Neural crest cell (in vitro differentiated cells): Measurements from ENCODE around the gene MRM2. TPM values are rescaled to one million over a fixed set of nuclear protein-coding genes. Genes with fewer than 3 reads are reported as not detected.

Experiments
- DNase-seq: peaks from one replicate; pipeline ENCODE4 v3.0.0; 2021; ENCODE audit warnings: low read depth, mixed read lengths, low spot score
- H3K27ac Mint-ChIP-seq: one replicate; pipeline ENCODE4 v1.8.0; 2021; ENCODE audit warnings: mild to moderate bottlenecking, mixed read lengths; ENCODE audit not compliant: unreplicated experiment
- H3K27me3 Mint-ChIP-seq: 2 replicates; pipeline ENCODE4 v1.8.0; 2021; ENCODE audit warnings: low read depth, mild to moderate bottlenecking, mixed read lengths
- H3K36me3 Mint-ChIP-seq: 2 replicates; pipeline ENCODE4 v1.8.0; 2021; ENCODE audit warnings: low read depth, mild to moderate bottlenecking, mixed read lengths
- H3K4me1 Mint-ChIP-seq: 2 replicates; pipeline ENCODE4 v1.8.0; 2021; ENCODE audit warnings: mixed read lengths
- H3K4me3 Mint-ChIP-seq: one replicate; pipeline ENCODE4 v1.8.0; 2021; ENCODE audit warnings: mild to moderate bottlenecking, mixed read lengths
- H3K9me3 Mint-ChIP-seq: 2 replicates; pipeline ENCODE4 v1.8.0; 2021; ENCODE audit warnings: mixed read lengths
- CTCF ChIP-seq: fragments of 200-600 bp; sonication (generic); conservative IDR thresholded peaks from 2 replicates; pipeline ENCODE4 v1.5.0; 2021; ENCODE audit warnings: antibody characterized with exemption, mild to moderate bottlenecking
- total RNA-seq: library from RNA; stranded (reverse); gene quantifications from 2 replicates; pipeline ENCODE4 v1.2.1, GENCODE V29; 2021

The MRM2 gene
- total RNA-seq, 1 donor from 2014 or later, result 48.5 TPM

- no peak for DNase-seq
- Mint-ChIP-seq H3K9me3 (no peaks in the 10 kb centered on the region), H3K27me3 (no peaks in the 10 kb centered on the region), H3K27ac (no peak overlapping the region), H3K4me1 (no peaks in the 10 kb centered on the region), H3K4me3 (no peak overlapping the region), H3K36me3 (peaks cover 3% of the 10 kb centered on the region)
- no peak for TF ChIP-seq CTCF
Observed at GRCh38 chr7:2258661-2259365, 16.8 kb upstream of the MRM2 start.

GRCh38 chr7:2257651-2258050 lies 15.6 kb upstream of the MRM2 start:
- Mint-ChIP-seq H3K27me3 (no peaks in the 10 kb centered on the region), H3K4me3 (no peak overlapping the region), H3K27ac (peak overlapping the region; percentile 50), H3K4me1 (no peaks in the 10 kb centered on the region), H3K36me3 (peaks cover 3% of the 10 kb centered on the region), H3K9me3 (no peaks in the 10 kb centered on the region)
- no peak for DNase-seq
- no peak for TF ChIP-seq CTCF

- TF ChIP-seq CTCF, result no peak
- H3K27me3 Mint-ChIP-seq, result no peaks in the 10 kb centered on the region
- H3K4me1 Mint-ChIP-seq, result no peaks in the 10 kb centered on the region
- no peak overlapping the region for H3K4me3 Mint-ChIP-seq
- DNase-seq, result no peak
- H3K27ac Mint-ChIP-seq, result no peak overlapping the region
- no peaks in the 10 kb centered on the region for H3K9me3 Mint-ChIP-seq
- peaks cover 3% of the 10 kb centered on the region for H3K36me3 Mint-ChIP-seq
Observed at GRCh38 chr7:2257046-2257551, 15.1 kb upstream of the MRM2 start.

- Mint-ChIP-seq H3K27ac (no peak overlapping the region), H3K4me3 (no peak overlapping the region), H3K27me3 (no peaks in the 10 kb centered on the region), H3K4me1 (no peaks in the 10 kb centered on the region), H3K36me3 (peaks cover 3% of the 10 kb centered on the region), H3K9me3 (no peaks in the 10 kb centered on the region)
- TF ChIP-seq CTCF, result no peak
- no peak for DNase-seq
Observed at GRCh38 chr7:2256306-2257045, 14.5 kb upstream of the MRM2 start.

GRCh38 chr7:2255145-2256139 lies 13.4 kb upstream of the MRM2 start:
- Mint-ChIP-seq H3K27ac (peak overlapping the region; percentile 86), H3K4me3 (no peak overlapping the region), H3K36me3 (peaks cover 3% of the 10 kb centered on the region), H3K9me3 (no peaks in the 10 kb centered on the region), H3K4me1 (no peaks in the 10 kb centered on the region), H3K27me3 (no peaks in the 10 kb centered on the region)
- no peak for TF ChIP-seq CTCF
- DNase-seq, result no peak
